ENCODE data around the gene SULT1C4.
"Not testable (repeated sequence)": the region's sequence is repeated elsewhere in the genome, so short reads cannot be mapped to it uniquely, and the experiment has no call there.

SULT1C4 gene

DNA sequence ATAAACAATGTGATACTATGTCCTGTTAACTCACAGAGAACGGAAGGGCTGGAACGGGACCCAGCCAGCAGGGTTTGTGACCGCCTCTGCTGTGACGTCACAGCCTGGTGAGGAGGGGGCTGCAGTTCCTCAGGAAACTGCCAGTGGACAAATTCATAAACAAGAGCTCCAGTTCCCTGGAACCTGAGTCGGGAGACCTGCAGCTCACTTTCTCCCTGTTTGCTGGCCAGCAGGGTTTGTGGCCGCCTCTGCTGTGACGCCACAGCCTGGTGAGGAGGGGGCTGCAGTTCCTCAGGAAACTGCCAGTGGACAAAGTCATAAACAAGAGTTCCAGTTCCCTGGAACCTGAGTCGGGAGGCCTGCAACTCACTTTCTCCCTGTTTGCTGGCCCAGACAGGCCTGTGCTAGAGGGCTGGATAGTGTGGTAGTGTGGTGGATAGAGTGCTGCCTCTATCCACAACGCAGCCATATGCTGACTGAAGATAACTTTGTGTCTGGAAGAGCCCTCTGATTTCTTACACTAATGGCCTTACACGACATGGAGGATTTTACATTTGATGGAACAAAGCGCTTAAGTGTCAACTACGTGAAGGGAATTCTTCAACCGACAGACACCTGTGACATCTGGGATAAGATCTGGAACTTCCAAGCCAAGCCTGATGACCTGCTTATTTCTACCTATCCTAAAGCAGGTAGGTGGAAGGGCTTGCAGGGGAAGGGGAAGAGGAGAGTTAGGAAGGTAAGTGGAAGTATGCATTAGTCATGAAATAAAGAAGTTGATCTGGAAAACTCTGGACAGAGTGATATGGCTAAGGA is at the start of gene SULT1C4:
SULT1C4 (plus strand) TSS at position 140 of the 816 bp plus-strand sequence; CDS start at position 524, 384 bp downstream.
- DNase-seq = no peak

GRCh38 chr2:108329771-108330170 is 48.0 kb upstream of the SULT1C4 start:
- no peak for DNase-seq

GRCh38 chr2:108330979-108331378 is 46.8 kb upstream of the SULT1C4 start:
- DNase-seq = no peak

- no peak for DNase-seq
Measured at GRCh38 chr2:108345951-108346350, 31.8 kb upstream of the SULT1C4 start.

- DNase-seq = no peak
Measured at GRCh38 chr2:108346827-108347226, 30.9 kb upstream of the SULT1C4 start.

- no peak for DNase-seq
Measured at GRCh38 chr2:108347786-108348185, 30.0 kb upstream of the SULT1C4 start.

- no peak for DNase-seq
Measured at GRCh38 chr2:108348816-108349570, 28.8 kb upstream of the SULT1C4 start.

DNA sequence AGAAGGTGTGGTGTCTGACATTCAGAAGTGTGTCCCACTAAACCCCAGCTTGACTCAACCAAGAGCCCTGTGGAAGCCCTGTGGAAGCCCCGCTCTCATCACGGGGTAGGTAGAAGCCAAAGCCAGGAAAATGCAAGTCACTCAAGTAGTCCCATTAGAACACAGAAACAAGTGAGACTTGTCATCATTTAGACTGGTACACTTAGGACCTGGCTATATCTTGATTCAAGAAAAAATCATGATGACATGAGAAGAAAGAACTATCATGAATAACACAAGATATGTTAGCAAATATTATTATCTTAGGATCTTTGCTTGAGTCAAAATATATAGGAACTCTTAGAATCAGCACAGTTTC is 28.2 kb upstream of the SULT1C4 start:
- DNase-seq = no peak

- no peak for DNase-seq
Measured at GRCh38 chr2:108351889-108352288, 25.9 kb upstream of the SULT1C4 start.

DNA sequence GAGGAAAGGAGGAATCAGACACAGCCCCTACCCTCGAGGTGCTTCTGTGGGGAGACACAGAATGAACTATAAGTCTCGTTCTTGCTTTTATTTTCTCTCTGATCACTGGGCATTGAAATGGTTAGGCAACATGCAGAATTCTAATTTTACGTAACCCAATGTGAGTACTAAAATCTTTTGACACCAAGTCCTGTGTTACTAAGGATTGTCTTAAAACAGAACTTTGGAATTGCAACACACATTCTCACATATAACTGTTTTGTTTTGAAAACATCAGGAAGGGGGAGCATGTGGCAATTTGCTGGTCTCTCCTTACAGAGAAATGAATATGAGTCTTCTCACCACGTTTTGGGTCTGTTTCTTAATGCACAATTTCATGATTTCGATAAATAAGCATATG is 23.6 kb upstream of the SULT1C4 start:
- no peak for DNase-seq

DNA sequence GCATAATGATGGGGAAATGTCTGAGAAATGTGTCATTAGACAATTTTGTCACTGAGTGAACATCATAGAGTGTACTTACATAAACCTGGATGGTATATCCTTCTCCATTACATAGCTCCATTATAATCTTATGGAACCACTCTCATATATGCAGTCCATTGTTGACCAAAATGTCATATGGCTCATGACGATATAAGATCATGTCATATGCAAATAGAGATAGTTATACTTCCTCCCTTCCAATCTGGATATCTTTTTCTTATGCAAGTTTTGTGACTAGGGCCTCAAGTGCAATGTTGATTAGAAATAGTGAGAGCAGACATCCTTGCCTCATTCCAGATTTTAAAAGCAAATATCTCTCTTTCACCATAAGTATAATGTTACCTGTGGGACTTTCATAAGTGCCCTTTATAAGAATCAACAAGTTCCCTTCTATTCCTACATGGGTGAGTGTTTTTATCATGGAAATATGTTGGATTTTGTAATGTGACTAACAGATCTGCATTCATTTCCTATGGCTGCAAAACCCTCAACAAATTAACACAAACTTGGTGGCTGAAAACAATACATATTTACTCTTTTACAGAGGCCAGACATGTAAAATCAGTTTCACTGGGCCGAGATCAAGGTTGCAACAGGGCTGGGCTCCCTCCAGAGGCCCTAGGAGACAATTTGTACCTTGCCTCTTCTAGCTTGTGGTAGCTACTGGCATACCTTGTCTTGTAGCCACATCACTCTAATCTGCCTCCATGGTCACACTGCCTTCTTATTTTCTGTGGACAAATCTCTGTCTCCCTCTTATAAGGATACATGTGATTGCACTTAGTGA is 21.6 kb upstream of the SULT1C4 start:
- DNase-seq = no peak

DNA sequence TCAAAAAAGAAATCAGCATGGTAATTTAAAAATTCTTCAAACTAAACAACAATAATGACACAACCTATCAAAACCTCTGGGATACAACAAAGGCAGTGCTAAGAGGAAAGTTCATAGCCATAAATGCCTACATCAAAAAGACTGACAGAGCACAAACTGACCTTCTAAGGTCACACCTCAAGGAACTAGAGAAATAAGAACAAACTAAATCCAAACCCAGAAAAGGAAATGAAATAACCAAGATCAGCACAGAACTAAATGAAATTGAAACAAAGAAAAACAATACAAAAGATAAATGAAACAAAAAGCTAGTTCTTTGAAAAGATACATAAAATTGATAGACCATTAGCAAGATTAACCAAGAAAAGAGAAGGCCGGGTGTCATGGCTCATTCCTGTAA is 18.4 kb upstream of the SULT1C4 start:
- not testable (repeated sequence) for DNase-seq

GRCh38 chr2:108360776-108361468 is 16.8 kb upstream of the SULT1C4 start:
- no peak for DNase-seq

GRCh38 chr2:108363024-108363907 is 14.5 kb upstream of the SULT1C4 start:
- no peak for DNase-seq

DNA sequence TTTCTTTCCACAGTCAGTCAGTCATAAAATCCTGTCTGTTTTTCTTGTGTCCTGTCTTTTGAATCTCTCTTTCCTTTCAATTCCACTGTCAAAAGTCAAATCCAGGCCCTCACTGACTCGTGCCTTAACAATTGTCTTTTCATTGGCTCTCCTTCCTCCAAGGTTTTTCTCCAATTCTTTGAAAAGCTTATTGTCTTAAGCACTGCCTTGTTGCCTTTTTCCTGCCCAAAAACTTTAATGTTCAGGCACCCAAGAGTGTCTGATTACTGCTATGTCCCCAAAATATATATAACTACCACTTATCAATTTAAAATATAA is 13.9 kb upstream of the SULT1C4 start:
- DNase-seq = no peak

GRCh38 chr2:108364676-108365297 is 13.0 kb upstream of the SULT1C4 start:
- no peak for DNase-seq

- DNase-seq = no peak
Measured at GRCh38 chr2:108365656-108366055, 12.1 kb upstream of the SULT1C4 start.

DNA sequence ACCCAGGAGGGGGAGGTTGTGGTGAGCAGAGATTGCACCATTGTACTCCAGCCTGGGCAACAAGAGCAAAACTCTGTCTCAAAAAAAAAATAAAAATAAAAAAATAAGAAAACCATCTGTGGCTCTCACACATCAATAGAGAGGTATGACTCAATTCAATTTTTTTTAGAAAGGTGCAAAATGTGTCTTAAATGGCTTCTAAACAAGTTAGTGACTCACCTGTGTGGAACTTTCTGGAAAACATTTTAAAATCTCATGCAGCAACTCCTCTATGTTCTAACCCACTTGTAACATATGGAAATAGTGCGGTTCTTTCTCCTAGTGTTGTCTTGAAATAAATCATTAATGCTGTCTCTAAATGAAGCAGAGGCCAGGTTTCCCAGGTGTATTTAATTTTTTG is 10.7 kb upstream of the SULT1C4 start:
- no peak for DNase-seq

DNA sequence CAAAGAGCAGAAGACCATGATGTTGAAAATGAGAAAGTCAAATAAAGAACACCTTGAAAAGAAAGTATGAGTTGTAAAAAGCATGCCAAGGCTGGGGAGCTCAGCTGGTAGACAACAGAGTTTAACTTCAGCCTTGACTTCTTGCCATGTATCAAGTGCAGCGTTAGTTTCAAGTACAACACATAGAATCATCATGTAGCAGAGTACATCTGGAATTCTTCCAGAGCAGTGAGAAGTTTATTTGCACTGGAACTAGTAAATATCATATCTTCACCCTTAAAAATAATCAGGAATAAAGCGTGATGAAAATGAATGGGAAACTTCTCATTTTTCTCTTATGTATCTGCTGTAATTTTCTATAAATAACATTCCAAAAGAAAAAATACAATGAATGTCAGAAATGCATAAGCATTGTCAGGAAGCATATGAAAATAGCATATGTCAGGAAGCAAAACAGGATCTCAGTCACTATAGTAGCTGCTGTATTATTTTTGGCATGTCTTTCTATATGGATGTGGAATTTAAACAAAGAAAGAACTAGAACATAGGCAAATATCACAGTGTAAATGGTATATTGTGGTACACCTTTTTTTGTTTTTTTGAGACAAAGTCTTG is 10.1 kb upstream of the SULT1C4 start:
- DNase-seq = no peak

- DNase-seq = no peak
Measured at GRCh38 chr2:108369153-108369552, 8.6 kb upstream of the SULT1C4 start.

DNA sequence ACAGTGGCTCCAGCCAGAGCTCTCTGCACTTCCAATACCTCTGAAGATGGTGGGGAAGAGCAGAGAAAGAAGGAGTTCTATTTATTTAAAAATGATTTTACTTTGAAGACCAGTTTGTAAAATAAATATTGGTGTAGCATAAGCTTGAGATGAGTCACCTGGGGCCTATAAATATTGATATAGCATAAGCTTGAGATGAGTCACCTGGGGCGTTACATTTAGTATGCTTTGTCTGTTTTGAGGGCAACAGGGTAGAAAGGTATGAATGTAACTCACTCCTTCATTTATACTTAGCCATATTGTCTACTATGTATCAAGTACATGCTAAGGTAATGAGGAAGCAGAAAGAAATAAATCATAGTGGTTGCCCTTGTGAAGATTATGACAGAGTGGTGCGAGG is 7.7 kb upstream of the SULT1C4 start:
- peak; percentile 21 for DNase-seq
